Spleen (tissue), 11 donors: Measurements from ENCODE around the gene GALNTL6. TPM values are rescaled to one million over a fixed set of nuclear protein-coding genes. Genes with fewer than 3 reads are reported as not detected.
"Not testable (repeated sequence)": the region's sequence is repeated elsewhere in the genome, so short reads cannot be mapped to it uniquely, and the experiment has no call there.

Source experiments
- DNase-seq: peaks from one replicate; pipeline ENCODE4 v3.0.0-alpha.2; 2020
- H3K27ac ChIP-seq, 8 donors: fragments of 200-600 bp; sonication (generic) in 7 of 8; 1 replicate in 4 of 8; 2 replicates in 4 of 8; pipeline versions ENCODE4 v1.5.0 to v1.8.0; 2016 to 2021; ENCODE audit warnings: inconsistent platforms in 4 of 8, mild to moderate bottlenecking in 4 of 8, moderate library complexity in 1 of 8
- H3K27me3 ChIP-seq, 7 donors: fragments of 200-600 bp; sonication (generic) in 6 of 7; replicated peaks in 1 of 7; 1 replicate in 4 of 7; 2 replicates in 3 of 7; pipeline versions ENCODE4 v1.5.0 to v1.8.0; 2016 to 2021; ENCODE audit warnings: inconsistent platforms in 3 of 7, mild to moderate bottlenecking in 1 of 7
- H3K36me3 ChIP-seq, 6 donors: fragments of 200-600 bp; sonication (generic) in 5 of 6; 1 replicate in 4 of 6; 2 replicates in 2 of 6; pipeline versions ENCODE4 v1.5.0 to v1.8.0; 2016 to 2021; ENCODE audit warnings: inconsistent platforms in 2 of 6
- H3K4me1 ChIP-seq, 6 donors: fragments of 200-600 bp; sonication (generic) in 5 of 6; 1 replicate in 3 of 6; 2 replicates in 3 of 6; pipeline versions ENCODE4 v1.5.0 to v1.8.0; 2016 to 2021; ENCODE audit warnings: inconsistent platforms in 3 of 6
- H3K4me3 ChIP-seq, 8 donors: fragments of 200-600 bp; sonication (generic) in 7 of 8; 1 replicate in 4 of 8; 2 replicates in 4 of 8; pipeline versions ENCODE4 v1.5.0 to v1.8.0; 2016 to 2021; ENCODE audit warnings: inconsistent platforms in 4 of 8, mild to moderate bottlenecking in 4 of 8, moderate library complexity in 2 of 8
- H3K9me3 ChIP-seq, 8 donors: fragments of 200-600 bp; sonication (generic) in 7 of 8; 1 replicate in 4 of 8; 2 replicates in 4 of 8; pipeline versions ENCODE4 v1.5.0 to v1.8.0; 2016 to 2021; ENCODE audit warnings: inconsistent platforms in 4 of 8
- POLR2A ChIP-seq, 3 donors: fragments of 450-650 bp; IDR thresholded peaks; one replicate each; pipeline ENCODE4 v1.5.1; 2017; ENCODE audit warnings: antibody characterized with exemption in 3 of 3, mild to moderate bottlenecking in 1 of 3
- POLR2AphosphoS5 ChIP-seq, 3 donors: sonication (generic); formaldehyde crosslinking; IDR thresholded peaks; one replicate each; pipeline ENCODE4 v1.5.1; 2017; ENCODE audit warnings: antibody characterized with exemption in 3 of 3
- WGBS, 5 donors: extraction: QIAGEN DNeasy Blood & Tissue Kit in 3 of 5; methylation state at CpG; one replicate each; pipeline versions ENCODE4 v1.1.5 to v1.1.7; 2013 to 2018; 5-methylcytosine and 5-hydroxymethylcytosine counted together
- intact Hi-C: fragments of 100-400 bp; cut with DNase I; formaldehyde crosslinking; loops from one replicate; pipeline ENCODE4 v1.15.0; 2023; ENCODE audit warnings: low total_unique reads
- polyA plus RNA-seq, 3 donors: library from polyadenylated mRNA; stranded (reverse); fragments of 200-250 nt; gene quantifications; one replicate each; pipeline ENCODE4 v1.2.1, GENCODE V29; 2013
- total RNA-seq, 7 donors: library from RNA; depleted of rRNA in 3 of 7; stranded (reverse); fragments of >200 nt in 3 of 7; fragmentation: NEBNext Ultra II Directional in 4 of 7; extraction: Animal tissue kit (Norgen Biotek cat#: 25700) in 4 of 7; gene quantifications; one replicate each; pipeline versions ENCODE4 v1.1.0 to v1.2.1, GENCODE V29; 2016 to 2021
- TF ChIP-seq, protein P1 (sequence below), 11 experiments: fragments of 200-600 bp in 7 of 11; fragments of 450-650 bp in 4 of 11; sonication (generic) in 4 of 11; IDR thresholded peaks in 8 of 11; conservative IDR thresholded peaks in 3 of 11; 1 replicate in 7 of 11; 2 replicates in 4 of 11; pipeline versions ENCODE4 v1.4.0 to v1.8.0; 2016 to 2021; ENCODE audit warnings: antibody characterized with exemption in 11 of 11, inconsistent platforms in 4 of 11, mild to moderate bottlenecking in 1 of 11
- donor health status: healthy with polysubstance abuse.
- donor health status: DM: no; HTN: no; CAD: no; lungs with moderate emphysema.
- donor health status: DM: no; HTN: no; CAD: no.
- donor health status: Bipolar disorder and iron deficiency.
- donor health status: healthy.
- donor health status: DM: no; HTN: no; CAD: no.
- donor health status: DM: yes; HTN: yes; CAD: no.

GALNTL6 gene
- total and polyA plus RNA-seq, 10 donors, result 3.2 to 12.5 (median 7.1) TPM

DNA sequence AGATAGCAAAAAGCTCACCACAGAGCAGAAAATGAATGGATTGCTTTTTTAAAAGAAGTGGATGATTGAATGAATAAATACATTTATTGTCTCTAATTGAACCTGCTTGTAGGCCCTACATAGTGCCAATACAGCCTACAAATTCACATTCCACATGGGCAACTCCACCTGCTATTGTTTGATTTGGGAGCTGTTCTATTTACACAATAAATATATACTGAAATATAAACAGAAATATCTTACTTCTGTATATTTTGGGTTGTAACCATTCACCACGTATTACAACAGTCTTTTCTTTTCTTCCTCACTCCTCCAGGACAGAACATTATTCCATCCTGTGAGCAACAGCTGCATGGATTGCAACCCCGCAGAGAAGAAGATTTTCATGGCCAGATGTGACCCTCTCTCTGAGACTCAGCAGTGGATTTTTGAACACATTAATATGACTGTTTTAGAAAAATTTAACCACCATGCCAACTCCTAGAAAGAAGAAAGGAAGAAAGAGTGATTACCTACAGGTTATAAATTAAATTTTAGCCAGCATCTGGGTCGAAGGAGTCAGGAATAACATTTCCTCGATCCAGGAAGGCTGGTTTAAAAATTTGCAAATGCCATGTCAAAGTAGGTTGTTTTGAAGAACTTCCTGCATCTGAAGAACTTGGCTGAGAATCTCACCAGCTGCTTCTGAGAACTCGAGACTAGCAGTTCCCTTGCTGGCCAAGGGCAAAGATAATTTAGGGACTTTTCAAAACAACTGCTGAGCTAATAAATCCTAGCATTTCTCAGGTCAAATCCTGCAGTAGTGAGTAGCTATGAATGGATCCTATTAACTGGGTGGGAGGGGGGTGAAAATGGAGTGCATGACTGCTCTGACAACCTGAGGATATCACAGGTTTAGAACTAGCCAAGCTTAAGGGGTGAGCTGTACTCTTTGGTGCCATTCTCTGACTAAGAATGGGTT lies 1226.7 kb downstream of the GALNTL6 start:
- no peak for TF ChIP-seq POLR2A (IDR thresholded peaks at IDR 0.05)
- no peak for TF ChIP-seq POLR2AphosphoS5 (IDR thresholded peaks at IDR 0.05)
- TF ChIP-seq, protein P1, sequence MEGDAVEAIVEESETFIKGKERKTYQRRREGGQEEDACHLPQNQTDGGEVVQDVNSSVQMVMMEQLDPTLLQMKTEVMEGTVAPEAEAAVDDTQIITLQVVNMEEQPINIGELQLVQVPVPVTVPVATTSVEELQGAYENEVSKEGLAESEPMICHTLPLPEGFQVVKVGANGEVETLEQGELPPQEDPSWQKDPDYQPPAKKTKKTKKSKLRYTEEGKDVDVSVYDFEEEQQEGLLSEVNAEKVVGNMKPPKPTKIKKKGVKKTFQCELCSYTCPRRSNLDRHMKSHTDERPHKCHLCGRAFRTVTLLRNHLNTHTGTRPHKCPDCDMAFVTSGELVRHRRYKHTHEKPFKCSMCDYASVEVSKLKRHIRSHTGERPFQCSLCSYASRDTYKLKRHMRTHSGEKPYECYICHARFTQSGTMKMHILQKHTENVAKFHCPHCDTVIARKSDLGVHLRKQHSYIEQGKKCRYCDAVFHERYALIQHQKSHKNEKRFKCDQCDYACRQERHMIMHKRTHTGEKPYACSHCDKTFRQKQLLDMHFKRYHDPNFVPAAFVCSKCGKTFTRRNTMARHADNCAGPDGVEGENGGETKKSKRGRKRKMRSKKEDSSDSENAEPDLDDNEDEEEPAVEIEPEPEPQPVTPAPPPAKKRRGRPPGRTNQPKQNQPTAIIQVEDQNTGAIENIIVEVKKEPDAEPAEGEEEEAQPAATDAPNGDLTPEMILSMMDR (IDR thresholded peaks at IDR 0.05 in 8 of 11, conservative IDR thresholded peaks at IDR 0.05 in 3 of 11), result no peak
- H3K27me3 ChIP-seq, result no peaks in the 10 kb centered on the region
- intact Hi-C loops, result no loop called here
- peak overlapping the region in 3 of 8 donors; percentile 16 to 25 (median 17) for H3K27ac ChIP-seq
- 9 to 20% (median 15%) methylated on average over 5 of the region's 5 CpGs for WGBS, 5 donors
- H3K4me3 ChIP-seq, result no peak overlapping the region
- H3K4me1 ChIP-seq, result peaks cover 0 to 10% (median 2%) of the 10 kb centered on the region in 6 donors
- H3K36me3 ChIP-seq, result no peaks in the 10 kb centered on the region
- DNase-seq, result no peak
- no peaks in the 10 kb centered on the region for H3K9me3 ChIP-seq

GRCh38 chr4:173041482-173041881 lies 1228.3 kb downstream of the GALNTL6 start:
- H3K27ac ChIP-seq, result no peak overlapping the region
- no peaks in the 10 kb centered on the region for H3K9me3 ChIP-seq
- no peak for TF ChIP-seq POLR2A (IDR thresholded peaks at IDR 0.05)
- TF ChIP-seq, protein P1 (IDR thresholded peaks at IDR 0.05 in 8 of 11, conservative IDR thresholded peaks at IDR 0.05 in 3 of 11), result no peak
- no peak for TF ChIP-seq POLR2AphosphoS5 (IDR thresholded peaks at IDR 0.05)
- H3K4me1 ChIP-seq, result peaks cover 0 to 10% (median 2%) of the 10 kb centered on the region in 6 donors
- H3K36me3 ChIP-seq, result no peaks in the 10 kb centered on the region
- WGBS, 5 donors, result 93 to 100% (median 95%) methylated on average over 1 of the region's 1 CpG
- no peak overlapping the region for H3K4me3 ChIP-seq
- H3K27me3 ChIP-seq, result no peaks in the 10 kb centered on the region
- intact Hi-C loops, result no loop called here
- DNase-seq, result no peak

DNA sequence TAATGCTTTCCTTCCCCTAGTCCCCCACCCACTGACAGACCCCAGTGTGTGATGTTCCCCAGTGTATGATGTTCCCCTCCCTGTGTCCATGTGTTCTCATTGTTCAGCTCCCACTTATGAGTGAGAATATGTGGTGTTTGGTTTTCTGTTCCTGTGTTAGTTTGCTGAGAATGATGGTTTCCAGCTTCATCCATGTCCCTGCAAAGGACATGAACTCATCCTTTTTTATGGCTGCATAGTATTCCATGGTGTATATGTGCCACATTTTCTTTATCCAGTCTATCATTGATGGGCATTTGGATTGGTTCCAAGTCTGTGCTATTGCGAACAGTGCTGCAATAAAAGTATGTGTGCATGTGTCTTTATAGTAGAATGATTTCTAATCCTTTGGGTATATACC lies 1228.9 kb downstream of the GALNTL6 start:
- H3K27ac ChIP-seq, H3K9me3 ChIP-seq, H3K36me3 ChIP-seq, intact Hi-C loops, DNase-seq, H3K4me3 ChIP-seq, H3K27me3 ChIP-seq: not testable (repeated sequence)
- H3K4me1 ChIP-seq, result peaks cover 0 to 10% (median 2%) of the 10 kb centered on the region in 6 donors
- WGBS, 5 donors, result 91 to 100% (median 94%) methylated on average over 1 of the region's 1 CpG

GRCh38 chr4:173044340-173044739 lies 1231.1 kb downstream of the GALNTL6 start:
- Histone ChIP-seq H3K4me1 (peaks cover 0 to 10% (median 2%) of the 10 kb centered on the region in 6 donors), H3K9me3 (no peaks in the 10 kb centered on the region), H3K27ac (no peak overlapping the region), H3K27me3 (no peaks in the 10 kb centered on the region), H3K4me3 (no peak overlapping the region), H3K36me3 (no peaks in the 10 kb centered on the region)
- TF ChIP-seq POLR2AphosphoS5 (IDR thresholded peaks at IDR 0.05) (no peak), POLR2A (IDR thresholded peaks at IDR 0.05) (no peak)
- TF ChIP-seq, protein P1 (IDR thresholded peaks at IDR 0.05 in 8 of 11, conservative IDR thresholded peaks at IDR 0.05 in 3 of 11), result no peak
- intact Hi-C loops, result no loop called here
- WGBS, 5 donors, result 83 to 100% (median 87%) methylated on average over 1 of the region's 1 CpG
- no peak for DNase-seq
